AG04450 (cell line): ENCODE results near the gene HRCT1. TPM values are rescaled to one million over a fixed set of nuclear protein-coding genes. Genes with fewer than 3 reads are reported as not detected.

ENCODE experiments used
- CTCF ChIA-PET: fragments of 300-600, 350-600 bp; formaldehyde crosslinking; extraction: SDS; loops from one replicate; lab custom pipeline; 2022; ENCODE audit warnings: antibody characterized with exemption, inconsistent platforms; lab: Charles Lee
- POLR2A ChIA-PET: fragments of 350-600 bp; formaldehyde crosslinking; extraction: SDS; loops from one replicate; lab custom pipeline; 2021; ENCODE audit warnings: antibody characterized with exemption, inconsistent platforms; lab: Yijun Ruan, JAX
- DNase-seq: peaks from one replicate; pipeline ENCODE4 v3.0.0-alpha.2; 2011; ENCODE audit warnings: low read depth, low spot score
- H3K27ac ChIP-seq: one replicate; pipeline ENCODE4 v1.5.1; 2012; ENCODE audit warnings: low read depth, low read length, control low read depth
- H3K27me3 ChIP-seq: one replicate; pipeline ENCODE4 v1.6.0; 2012; ENCODE audit warnings: low read length; ENCODE audit not compliant: control insufficient read depth, insufficient read depth
- H3K4me3 ChIP-seq: 2 replicates; pipeline ENCODE4 v1.5.1; 2011; ENCODE audit warnings: mild to moderate bottlenecking, low read depth, low read length, control low read depth
- H3K9me3 ChIP-seq: 2 replicates; pipeline ENCODE4 v1.5.1; 2012; ENCODE audit warnings: low read length; ENCODE audit not compliant: control insufficient read depth, insufficient read depth
- CTCF ChIP-seq: IDR thresholded peaks from 2 replicates; pipeline ENCODE4 v1.5.1; 2011; ENCODE audit warnings: low read depth, low read length, control low read depth, inconsistent platforms
- polyA plus RNA-seq: library from polyadenylated mRNA; depleted of rRNA; stranded (reverse); fragments of >200 nt; gene quantifications from 2 replicates; pipeline ENCODE4 v1.2.3, GENCODE V29; 2011

HRCT1 gene
- polyA plus RNA-seq, 1 experiment: 2.7 TPM

- CTCF ChIA-PET: interaction anchor here (0.6 to 3.4 kb wide), 22 partner anchors 9 to 284 kb away, joined by 3 to 153 read pairs (median 8); partner anchors contain the start of genes GLIPR2, HRCT1 and SPAAR
- TF ChIP-seq CTCF: no peak
Measured at GRCh38 chr9:35944841-35945240, 38.8 kb downstream of the HRCT1 start.

GRCh38 chr9:35945341-35946018, 39.5 kb downstream of the HRCT1 start:
- peak; percentile 63 for DNase-seq
- ChIA-PET POLR2A (interaction anchor here (0.5 to 2.0 kb wide), 9 partner anchors 9 to 155 kb away, joined by 3 to 11 read pairs (median 4); partner anchors contain the start of genes FAM221B, HRCT1, RECK and TMEM8B), CTCF (interaction anchor here (0.6 to 3.4 kb wide), 47 partner anchors 10 to 283 kb away, joined by 3 to 153 read pairs (median 5); partner anchors contain the start of genes FAM221B, GLIPR2, HRCT1 and NPR2)
- Histone ChIP-seq H3K4me3 (no peak overlapping the region), H3K27me3 (no peaks in the 10 kb centered on the region), H3K27ac (peak overlapping the region; percentile 22), H3K9me3 (no peaks in the 10 kb centered on the region)
- peak; percentile 96 for TF ChIP-seq CTCF

More at GRCh38 chr9:35944841-35945240, 38.8 kb downstream of the HRCT1 start:
- H3K9me3 ChIP-seq: no peaks in the 10 kb centered on the region
- POLR2A ChIA-PET: interaction anchor here (0.7 to 2.0 kb wide), 5 partner anchors 9 to 116 kb away, joined by 3 to 11 read pairs (median 7); partner anchors contain the start of genes FAM221B, HRCT1 and TMEM8B
- no peak for DNase-seq
- no peak overlapping the region for H3K4me3 ChIP-seq
- no peak overlapping the region for H3K27ac ChIP-seq
- no peaks in the 10 kb centered on the region for H3K27me3 ChIP-seq

- Histone ChIP-seq H3K27ac (no peak overlapping the region), H3K27me3 (no peaks in the 10 kb centered on the region), H3K4me3 (no peak overlapping the region), H3K9me3 (no peaks in the 10 kb centered on the region)
- CTCF ChIA-PET: no interaction called here
- no peak for TF ChIP-seq CTCF
- no peak for DNase-seq
- POLR2A ChIA-PET: no interaction called here
Measured at GRCh38 chr9:35948451-35948850, 42.4 kb downstream of the HRCT1 start.

- ChIA-PET POLR2A (no interaction called here), CTCF (interaction anchor here (1.0 to 1.3 kb wide), 2 partner anchors 74 to 123 kb away, joined by 3 to 5 read pairs; no protein-coding TSS in a partner anchor)
- H3K27me3 ChIP-seq: no peaks in the 10 kb centered on the region
Measured at GRCh38 chr9:35948901-35949318, 42.9 kb downstream of the HRCT1 start.

More at GRCh38 chr9:35948901-35949318, 42.9 kb downstream of the HRCT1 start:
- Histone ChIP-seq H3K9me3 (no peaks in the 10 kb centered on the region), H3K27ac (no peak overlapping the region), H3K4me3 (no peak overlapping the region)
- TF ChIP-seq CTCF: no peak
- no peak for DNase-seq
